A549 (cell line): Measurements from ENCODE around the gene RRP9. TPM values are rescaled to one million over a fixed set of nuclear protein-coding genes. Genes with fewer than 3 reads are reported as not detected.

Experiments used
- ATAC-seq, 2 experiments: fragments of 200-7000 bp in 1 of 2; fragments of >200 bp in 1 of 2; cut with Nextera tagmentation in 1 of 2; cut with Tn5 transposase in 1 of 2; 3 replicates each; pipeline versions ENCODE4 v1.8.0 to v1.9.1; 2018 to 2020; ENCODE audit warnings: mild to moderate bottlenecking in 1 of 2, moderate library complexity in 1 of 2
- CTCF ChIA-PET: fragments of 300-600 bp; sonication (Branson Sonifier 250); formaldehyde crosslinking; extraction: SDS; loops from one replicate; lab custom pipeline; 2021; ENCODE audit warnings: antibody characterized with exemption, inconsistent platforms; lab: Yijun Ruan, JAX
- POLR2A ChIA-PET: fragments of 350-600 bp; formaldehyde crosslinking; extraction: SDS; loops from one replicate; lab custom pipeline; 2021; ENCODE audit warnings: antibody characterized with exemption, inconsistent platforms; lab: Yijun Ruan, JAX
- DNase-seq, 2 experiments: peaks; one replicate each; pipeline versions ENCODE4 v3.0.0 to v3.0.0-alpha.2; 2011 to 2016; ENCODE audit warnings: low read depth in 1 of 2, low spot score in 1 of 2
- FAIRE-seq: peaks from 2 replicates; lab custom pipeline; 2011; peaks lifted over from hg19 to GRCh38; lab: Jason Lieb, UNC
- H3K27ac ChIP-seq, 2 experiments: fragments of >200 bp; sonication (Bioruptor Twin); formaldehyde crosslinking; 3 replicates each; pipeline ENCODE4 v1.5.1; 2016 to 2017
- H3K4me1 ChIP-seq: fragments of >200 bp; sonication (Bioruptor Twin); formaldehyde crosslinking; 3 replicates; pipeline ENCODE4 v1.6.1; 2016
- H3K4me2 ChIP-seq: fragments of >200 bp; sonication (Bioruptor Twin); formaldehyde crosslinking; 3 replicates; pipeline ENCODE4 v1.6.1; 2016
- H3K4me3 ChIP-seq: fragments of >200 bp; sonication (Bioruptor Twin); formaldehyde crosslinking; 3 replicates; pipeline ENCODE4 v1.5.1; 2016
- H3K9me3 ChIP-seq: fragments of >200 bp; sonication (Bioruptor Twin); formaldehyde crosslinking; 3 replicates; pipeline ENCODE4 v1.6.1; 2016
- BCL3 ChIP-seq: fragments of >200 bp; sonication (Bioruptor Twin); formaldehyde crosslinking; IDR thresholded peaks from 3 replicates; pipeline ENCODE4 v1.6.1; 2016
- BHLHE40 ChIP-seq: IDR thresholded peaks from 2 replicates; pipeline ENCODE4 v1.6.1; 2012; ENCODE audit warnings: low read depth, low read length, inconsistent platforms
- CBX2 ChIP-seq: fragments of 200-600 bp; sonication (generic); IDR thresholded peaks from 2 replicates; pipeline ENCODE4 v1.6.1; 2016; ENCODE audit warnings: low read depth, mild to moderate bottlenecking, borderline replicate concordance
- CEBPB ChIP-seq, 2 experiments: fragments of >200 bp in 1 of 2; sonication (Bioruptor Twin) in 1 of 2; formaldehyde crosslinking in 1 of 2; IDR thresholded peaks; 2 replicates each; pipeline ENCODE4 v1.6.1; 2012 to 2016
- CHD4 ChIP-seq: fragments of 200-600 bp; sonication (generic); IDR thresholded peaks from 2 replicates; pipeline ENCODE4 v1.6.1; 2016; ENCODE audit warnings: antibody characterized with exemption, mild to moderate bottlenecking, borderline replicate concordance
- E2F6 ChIP-seq: IDR thresholded peaks from 2 replicates; pipeline ENCODE4 v1.6.1; 2012; ENCODE audit warnings: low read depth, borderline replicate concordance
- EHF ChIP-seq: fragments of 250-450 bp; sonication (Bioruptor Pico); IDR thresholded peaks from 2 replicates; pipeline ENCODE4 v1.5.0; 2020; ENCODE audit warnings: mild to moderate bottlenecking
- EP300 ChIP-seq, 2 experiments: fragments of >200 bp; sonication (Bioruptor Twin); formaldehyde crosslinking; IDR thresholded peaks; 2 replicates in 1 of 2; 3 replicates in 1 of 2; pipeline ENCODE4 v1.6.1; 2016 to 2017
- FOSB ChIP-seq: fragments of 250-450 bp; sonication (Bioruptor Pico); IDR thresholded peaks from 2 replicates; pipeline ENCODE4 v1.5.0; 2020; ENCODE audit warnings: mild to moderate bottlenecking, moderate library complexity
- FOSL2 ChIP-seq, 2 experiments: fragments of 450-650 bp in 1 of 2; fragments of >200 bp in 1 of 2; sonication (Bioruptor Twin) in 1 of 2; formaldehyde crosslinking; IDR thresholded peaks; 2 replicates each; pipeline versions ENCODE4 v1.5.0 to v1.6.1; 2016 to 2020; ENCODE audit warnings: mild to moderate bottlenecking in 1 of 2, moderate library complexity in 1 of 2
- FOXS1 ChIP-seq: fragments of 250-450 bp; sonication (Bioruptor Pico); IDR thresholded peaks from 2 replicates; pipeline ENCODE4 v1.5.0; 2020; ENCODE audit warnings: mild to moderate bottlenecking, moderate library complexity
- GATA3 ChIP-seq: IDR thresholded peaks from 2 replicates; pipeline ENCODE4 v1.6.1; 2012; ENCODE audit warnings: borderline replicate concordance
- HEYL ChIP-seq: fragments of 250-450 bp; sonication (Bioruptor Pico); IDR thresholded peaks from 2 replicates; pipeline ENCODE4 v1.8.0; 2021; ENCODE audit warnings: mild to moderate bottlenecking, moderate library complexity
- HOXB13 ChIP-seq: fragments of 250-450 bp; sonication (Bioruptor Pico); IDR thresholded peaks from 2 replicates; pipeline ENCODE4 v1.5.0; 2020; ENCODE audit warnings: low read depth, mild to moderate bottlenecking, moderate library complexity
- KDM5A ChIP-seq: fragments of 200-600 bp; sonication (generic); IDR thresholded peaks from 2 replicates; pipeline ENCODE4 v1.6.1; 2016; ENCODE audit warnings: antibody characterized with exemption, mild to moderate bottlenecking
- MAZ ChIP-seq: fragments of 150-350 bp; IDR thresholded peaks from 2 replicates; pipeline ENCODE4 v1.6.1; 2014; ENCODE audit warnings: antibody characterized with exemption, low read depth, low read length, borderline replicate concordance
- MYC ChIP-seq: IDR thresholded peaks from 2 replicates; pipeline ENCODE4 v1.6.1; 2012; ENCODE audit warnings: mild to moderate bottlenecking, inconsistent platforms, low read length, improper control_type of control experiment, borderline replicate concordance
- NFE2L2 ChIP-seq: fragments of 150-350 bp; conservative IDR thresholded peaks from 2 replicates; pipeline ENCODE4 v1.6.1; 2014; ENCODE audit warnings: low read length
- PBX3 ChIP-seq: IDR thresholded peaks from 2 replicates; pipeline ENCODE4 v1.6.1; 2012
- PHF8 ChIP-seq: fragments of 200-600 bp; sonication (generic); IDR thresholded peaks from 2 replicates; pipeline ENCODE4 v1.6.1; 2016; ENCODE audit warnings: low read depth, mild to moderate bottlenecking, antibody characterized with exemption, moderate library complexity, borderline replicate concordance
- POLR2A ChIP-seq: IDR thresholded peaks from 2 replicates; pipeline ENCODE4 v1.6.1; 2012; ENCODE audit warnings: mild to moderate bottlenecking, low read length
- POLR2AphosphoS2 ChIP-seq: conservative IDR thresholded peaks from 2 replicates; pipeline ENCODE4 v1.6.1; 2012; ENCODE audit warnings: low read length, improper control_type of control experiment, inconsistent platforms
- RCOR1 ChIP-seq: fragments of 150-350 bp; IDR thresholded peaks from 2 replicates; pipeline ENCODE4 v1.6.1; 2014; ENCODE audit warnings: antibody characterized with exemption, low read length, low read depth
- SREBF2 ChIP-seq: fragments of 450-650 bp; IDR thresholded peaks from 2 replicates; pipeline ENCODE4 v1.6.1; 2014; ENCODE audit warnings: mild to moderate bottlenecking, moderate library complexity
- TP53 ChIP-seq: fragments of 250-450 bp; sonication (Bioruptor Pico); IDR thresholded peaks from 2 replicates; pipeline ENCODE4 v1.5.0; 2021; ENCODE audit warnings: mild to moderate bottlenecking, moderate library complexity
- ZC3H11A ChIP-seq: fragments of 450-650 bp; IDR thresholded peaks from 2 replicates; pipeline ENCODE4 v1.6.1; 2014; ENCODE audit warnings: antibody characterized with exemption, mild to moderate bottlenecking
- ZNF302 ChIP-seq: fragments of 250-450 bp; sonication (Bioruptor Pico); IDR thresholded peaks from 2 replicates; pipeline ENCODE4 v1.9.0; 2021; ENCODE audit warnings: inconsistent platforms, mild to moderate bottlenecking, moderate library complexity
- ZSCAN20 ChIP-seq: fragments of 250-450 bp; sonication (Bioruptor Pico); IDR thresholded peaks from 2 replicates; pipeline ENCODE4 v1.8.0; 2022; ENCODE audit warnings: mild to moderate bottlenecking, moderate library complexity
- WGBS: methylation state at CpG from one replicate; pipeline ENCODE4 v1.1.6; 2017; ENCODE audit errors: missing lambda C conversion rate; 5-methylcytosine and 5-hydroxymethylcytosine counted together
- polyA plus RNA-seq, 4 experiments: library from polyadenylated mRNA; depleted of rRNA in 3 of 4; stranded (reverse); fragments of >200 nt; fragmentation: RNase III in 1 of 4; extraction: RNeasy Plus Mini Kit Qiagen cat#74134 plus additional on column Dnase treatment in 1 of 4; gene quantifications; 2 replicates in 3 of 4; 3 replicates in 1 of 4; pipeline ENCODE4 v1.2.3, GENCODE V29; 2011 to 2017

The RRP9 gene
- polyA plus RNA-seq, 2 of the 4 experiments (the other 2 are of a cell fraction), result 17.0 to 34.3 TPM

- H3K4me1 ChIP-seq, result no peaks in the 10 kb centered on the region
- FAIRE-seq, result no peak
- POLR2A ChIA-PET, result no interaction called here
- no peak overlapping the region for H3K4me2 ChIP-seq
- no peak overlapping the region for H3K4me3 ChIP-seq
- TF ChIP-seq MYC (no peak), ZC3H11A (no peak), CHD4 (no peak), EHF (CRISPR knock-in tag) (no peak), KDM5A (no peak), HEYL (CRISPR knock-in tag) (no peak), PBX3 (no peak), PHF8 (no peak), BCL3 (no peak), CEBPB (IDR thresholded peaks at IDR 0.05) (no peak), HOXB13 (CRISPR knock-in tag) (no peak), ZSCAN20 (CRISPR knock-in tag) (no peak), TP53 (no peak), CBX2 (no peak), SREBF2 (no peak), POLR2AphosphoS2 (no peak)
- TF ChIP-seq, all 56 proteins: peak for 0
- DNase-seq, result no peak
- ATAC-seq, result no peak; a peak in 1 of 6 replicates
- Histone ChIP-seq H3K9me3 (no peaks in the 10 kb centered on the region), H3K27ac (no peak overlapping the region)
- WGBS, result 92% methylated on average over 4 of the region's 7 CpGs
- CTCF ChIA-PET, result interaction anchor here (0.6 kb wide), 1 partner anchor 112 kb away, joined by 4 read pairs; no protein-coding TSS in a partner anchor
Observed at GRCh38 chr3:51928438-51928837, 13.3 kb downstream of the RRP9 start.

GRCh38 chr3:51927061-51927977 is 14.4 kb downstream of the RRP9 start:
- Histone ChIP-seq H3K27ac (no peak overlapping the region), H3K9me3 (no peaks in the 10 kb centered on the region), H3K4me3 (no peak overlapping the region), H3K4me2 (no peak overlapping the region), H3K4me1 (no peaks in the 10 kb centered on the region)
- DNase-seq (no peak), FAIRE-seq (no peak), ATAC-seq (no peak)
- ChIA-PET POLR2A (no interaction called here), CTCF (interaction anchor here (0.7 kb wide), 1 partner anchor 56 kb away, joined by 3 read pairs; the partner anchor contains the start of gene ACY1)
- 63% methylated on average over 5 of the region's 5 CpGs for WGBS
- TF ChIP-seq PHF8 (no peak), RCOR1 (no peak), NFE2L2 (no peak)
- TF ChIP-seq, all 56 proteins: peak for 0

GRCh38 chr3:51921081-51921578 is 20.6 kb downstream of the RRP9 start:
- H3K4me3 ChIP-seq, result no peak overlapping the region
- no peak overlapping the region for H3K4me2 ChIP-seq
- DNase-seq (no peak), ATAC-seq (no peak), FAIRE-seq (no peak)
- no peaks in the 10 kb centered on the region for H3K9me3 ChIP-seq
- 72% methylated on average over 11 of the region's 11 CpGs for WGBS
- H3K4me1 ChIP-seq, result no peaks in the 10 kb centered on the region
- ChIA-PET CTCF (interaction anchor here (0.7 to 1.6 kb wide), 2 partner anchors 22 to 102 kb away, joined by 3 read pairs; no protein-coding TSS in a partner anchor), POLR2A (no interaction called here)
- H3K27ac ChIP-seq, result no peak overlapping the region
- TF ChIP-seq BHLHE40 (no peak), FOSB (CRISPR knock-in tag) (no peak), FOSL2 (IDR thresholded peaks at IDR 0.05) (no peak), FOSL2 (CRISPR knock-in tag; IDR thresholded peaks at IDR 0.05) (no peak), MAZ (no peak), EP300 (IDR thresholded peaks at IDR 0.05) (no peak), PBX3 (no peak), POLR2A (no peak), PHF8 (no peak), GATA3 (no peak), ZNF302 (no peak), FOXS1 (no peak), ZC3H11A (no peak), E2F6 (no peak)
